ENCODE data around the gene MTHFD1. TPM values are rescaled to one million over a fixed set of nuclear protein-coding genes. Genes with fewer than 3 reads are reported as not detected.
A peak's percentile ranks its signal among the peaks of the same experiment; 100 is the strongest.

MTHFD1 gene
- total and polyA plus RNA-seq, 9 of the 15 experiments (the other 6 are each of a cell fraction or from before 2014, with no cell fraction given) = 66.7 to 158 (median 90.9) TPM

GRCh38 chr14:64387232-64387781 is 846 bp upstream of the MTHFD1 start:
- CTCF ChIA-PET (ENCODE audit: low intra/inter-chr PET ratio) = interaction anchor here (0.6 kb wide), 1 partner anchor 336 kb away, joined by 4 read pairs; no protein-coding TSS in a partner anchor
- DNase-seq (ENCODE audit: extremely low read depth in 1 of 4, low spot score in 3 of 4) = peak; percentile 13 to 48 (median 20)
- TF ChIP-seq ARID4B (CRISPR knock-in tag; IDR thresholded peaks at IDR 0.05) = peak; percentile 27; the same call in 1 of the 2 replicates
- peak; percentile 33 for TF ChIP-seq SAP30 (IDR thresholded peaks at IDR 0.05; ENCODE audit: borderline replicate concordance, insufficient read depth, low read depth, low read length, poor library complexity, severe bottlenecking)
- no peak for TF ChIP-seq ATF1 (CRISPR knock-in tag; IDR thresholded peaks at IDR 0.05)
- TF ChIP-seq ATF1 (tag; IDR thresholded peaks at IDR 0.05) = peak; percentile 19; the same call in 1 of the 2 replicates
- TF ChIP-seq CREB3L1 (IDR thresholded peaks at IDR 0.05; ENCODE audit: borderline replicate concordance, low read depth) = peak; percentile 53
- TF ChIP-seq SP1 (CRISPR knock-in tag; IDR thresholded peaks at IDR 0.05) = peak; percentile 44; the same call in 1 of the 2 replicates
- TF ChIP-seq BACH1 (tag; IDR thresholded peaks at IDR 0.05) = no peak
- TF ChIP-seq HMBOX1 (IDR thresholded peaks at IDR 0.05) = 0 out of 2 replicates have a peak, but pooled peaks have one; percentile 46
- TF ChIP-seq ZNF740 (CRISPR knock-in tag; IDR thresholded peaks at IDR 0.05) = peak; percentile 18; the same call in 1 of the 2 replicates
- no peak for TF ChIP-seq ZNF740 (tag; IDR thresholded peaks at IDR 0.05)
- TF ChIP-seq CBFA2T3 (IDR thresholded peaks at IDR 0.05) = no peak
- TF ChIP-seq KDM5B (IDR thresholded peaks at IDR 0.05; ENCODE audit: insufficient replicate concordance, low read depth, low read length) = peak; percentile 17

More at GRCh38 chr14:64387232-64387781, 846 bp upstream of the MTHFD1 start:
- H3K79me2 ChIP-seq (ENCODE audit: control insufficient read depth, insufficient read depth, low read length) = peaks cover 62% of the 10 kb centered on the region
- H3K27ac ChIP-seq (ENCODE audit: extremely low read depth, low read depth, low read length) = peak overlapping the region; percentile 94
- peak overlapping the region; percentile 84 for H2AFZ ChIP-seq (ENCODE audit: low read depth, low read length)
- ATAC-seq (peak; percentile 38), FAIRE-seq (no peak)
- no peaks in the 10 kb centered on the region for H3K9me3 ChIP-seq (replicated peaks; ENCODE audit: control insufficient read depth, insufficient read depth, low read depth, low read length)
- H3K9ac ChIP-seq (ENCODE audit: insufficient read depth in 1 of 2, low read depth in 2 of 2, low read length in 2 of 2) = peak overlapping the region; percentile 93 to 96
- POLR2A ChIA-PET = interaction anchor here (0.6 to 1.9 kb wide), 14 partner anchors 9 to 916 kb away, joined by 3 to 12 read pairs (median 3); no protein-coding TSS in a partner anchor
- peaks cover 9 to 15% of the 10 kb centered on the region in 2 experiments; a peak in 4 of 5 replicates for H3K4me1 ChIP-seq (replicated peaks in 1 of 2; ENCODE audit: control insufficient read depth in 2 of 2, insufficient read depth in 2 of 2, low read length in 2 of 2)
- TSS peak; percentile 90 for BruUV-seq (replicated peaks)
- peak overlapping the region; percentile 90 for H3K4me2 ChIP-seq (ENCODE audit: insufficient read depth, low read length)
- H3K36me3 ChIP-seq (ENCODE audit: control insufficient read depth, insufficient read depth, low read length) = peaks cover 22% of the 10 kb centered on the region
- in situ Hi-C loops (cut with MboI) = no loop called here
- no peaks in the 10 kb centered on the region for H4K20me1 ChIP-seq (replicated peaks; ENCODE audit: control insufficient read depth, insufficient read depth, low read length)
- under 1% methylated on average over 27 of the region's 28 CpGs for WGBS (ENCODE audit: insufficient coverage, low coverage, missing lambda C conversion rate)
- peak overlapping the region; percentile 59 for H3K4me3 ChIP-seq
- intact Hi-C loops (cut with micrococcal nuclease) = loop anchor here (2.0 kb wide), 1 partner anchor 49 kb away; no protein-coding TSS in a partner anchor
- no peaks in the 10 kb centered on the region for H3K9me1 ChIP-seq (ENCODE audit: control insufficient read depth, insufficient read depth, low read length)
- no peaks in the 10 kb centered on the region for H3K27me3 ChIP-seq (ENCODE audit: control insufficient read depth in 2 of 2, insufficient read depth in 2 of 2, low read length in 2 of 2)
